Body of pancreas (tissue), 4 donors: Measurements from ENCODE around the gene CAMK1D. TPM values are rescaled to one million over a fixed set of nuclear protein-coding genes. Genes with fewer than 3 reads are reported as not detected.

ENCODE experiments used
- ATAC-seq: fragments of 150-250 bp; one replicate; pipeline ENCODE4 v1.9.1; 2016
- DNase-seq, 4 donors: peaks; one replicate each; pipeline ENCODE4 v3.0.0-alpha.2; 2019
- H3K27ac ChIP-seq, 4 donors: fragments of 200-600 bp; sonication (generic); 1 replicate in 3 of 4; 2 replicates in 1 of 4; pipeline versions ENCODE4 v1.5.1 to v1.6.1; 2016 to 2019; ENCODE audit warnings: mild to moderate bottlenecking in 1 of 4, mixed read lengths in 1 of 4, moderate library complexity in 1 of 4
- H3K27me3 ChIP-seq, 2 donors: fragments of 200-600 bp; sonication (generic); one replicate each; pipeline ENCODE4 v1.6.0; 2016; ENCODE audit warnings: mild to moderate bottlenecking in 1 of 2
- H3K36me3 ChIP-seq, 2 donors: fragments of 200-600 bp; sonication (generic); replicated peaks in 1 of 2; 2 replicates each; pipeline ENCODE4 v1.5.1; 2016; ENCODE audit warnings: low read depth in 2 of 2; ENCODE audit not compliant: insufficient read depth in 1 of 2
- H3K4me1 ChIP-seq: fragments of 200-600 bp; sonication (generic); one replicate; pipeline ENCODE4 v1.6.0; 2016
- H3K4me3 ChIP-seq, 2 donors: fragments of 200-600 bp; sonication (generic); 1 replicate in 1 of 2; 2 replicates in 1 of 2; pipeline ENCODE4 v1.5.1; 2016 to 2019
- H3K9me3 ChIP-seq, 3 donors: fragments of 200-600 bp; sonication (generic); 1 replicate in 2 of 3; 2 replicates in 1 of 3; pipeline ENCODE4 v1.5.1; 2016
- CTCF ChIP-seq, 7 experiments: fragments of 450-650 bp in 4 of 7; fragments of 200-600 bp in 3 of 7; sonication (generic) in 3 of 7; IDR thresholded peaks; one replicate each; pipeline ENCODE4 v1.5.1; 2016 to 2019; ENCODE audit warnings: antibody characterized with exemption in 7 of 7
- POLR2A ChIP-seq, 3 donors: fragments of 450-650 bp; IDR thresholded peaks; one replicate each; pipeline ENCODE4 v1.6.1; 2016; ENCODE audit warnings: antibody characterized with exemption in 3 of 3, mild to moderate bottlenecking in 2 of 3
- WGBS, 2 donors: methylation state at CpG; one replicate each; pipeline ENCODE4 v1.1.5; 2017; 5-methylcytosine and 5-hydroxymethylcytosine counted together
- intact Hi-C: fragments of 100-400 bp; cut with DNase I; formaldehyde crosslinking; loops from one replicate; pipeline ENCODE4 v1.15.1; 2023
- total RNA-seq, 2 donors: library from RNA; depleted of rRNA; stranded (reverse); fragments of >200 nt; gene quantifications; one replicate each; pipeline ENCODE4 v1.1.0, GENCODE V29; 2016

The CAMK1D gene
- total RNA-seq, 2 donors from 2014 or later = 12.5 to 14.2 TPM

GRCh38 chr10:12644380-12645144 is 295.2 kb downstream of the CAMK1D start:
- 90 to 91% methylated on average over 4 of the region's 4 CpGs for WGBS, 2 donors
- no peak for DNase-seq
- Histone ChIP-seq H3K27ac (no peak overlapping the region), H3K4me1 (no peaks in the 10 kb centered on the region), H3K36me3 (no peaks in the 10 kb centered on the region), H3K27me3 (no peaks in the 10 kb centered on the region), H3K4me3 (no peak overlapping the region), H3K9me3 (no peaks in the 10 kb centered on the region)
- intact Hi-C loops = no loop called here
- TF ChIP-seq CTCF (IDR thresholded peaks at IDR 0.05) = no peak
- TF ChIP-seq POLR2A (IDR thresholded peaks at IDR 0.05) = no peak
- ATAC-seq = no peak

GRCh38 chr10:12645449-12645848 is 296.1 kb downstream of the CAMK1D start:
- no peaks in the 10 kb centered on the region for H3K9me3 ChIP-seq
- no peak for TF ChIP-seq CTCF (IDR thresholded peaks at IDR 0.05)
- TF ChIP-seq POLR2A (IDR thresholded peaks at IDR 0.05) = no peak
- no peaks in the 10 kb centered on the region for H3K27me3 ChIP-seq
- H3K4me1 ChIP-seq = no peaks in the 10 kb centered on the region
- H3K4me3 ChIP-seq = no peak overlapping the region
- DNase-seq (no peak), ATAC-seq (no peak)
- H3K27ac ChIP-seq = no peak overlapping the region
- no peaks in the 10 kb centered on the region for H3K36me3 ChIP-seq
- intact Hi-C loops = no loop called here
- WGBS, 2 donors = 93 to 94% methylated on average over 11 of the region's 11 CpGs

- no peak overlapping the region for H3K4me3 ChIP-seq
- TF ChIP-seq CTCF (IDR thresholded peaks at IDR 0.05) = no peak
- TF ChIP-seq POLR2A (IDR thresholded peaks at IDR 0.05) = no peak
- H3K27me3 ChIP-seq = no peaks in the 10 kb centered on the region
- WGBS, 2 donors = 50 to 56% methylated on average over 9 of the region's 9 CpGs
- no peaks in the 10 kb centered on the region for H3K9me3 ChIP-seq
- no peaks in the 10 kb centered on the region for H3K36me3 ChIP-seq
- H3K27ac ChIP-seq = no peak overlapping the region
- no peak for ATAC-seq
- intact Hi-C loops = no loop called here
- DNase-seq = no peak
- H3K4me1 ChIP-seq = no peaks in the 10 kb centered on the region
These were observed 299.8 kb downstream of the CAMK1D start for GRCh38 chr10:12649012-12649584.

- no peaks in the 10 kb centered on the region for H3K36me3 ChIP-seq
- no peaks in the 10 kb centered on the region for H3K27me3 ChIP-seq
- TF ChIP-seq CTCF (IDR thresholded peaks at IDR 0.05) = no peak
- TF ChIP-seq POLR2A (IDR thresholded peaks at IDR 0.05) = no peak
- no peak overlapping the region for H3K27ac ChIP-seq
- ATAC-seq (no peak), DNase-seq (no peak)
- no peaks in the 10 kb centered on the region for H3K9me3 ChIP-seq
- H3K4me1 ChIP-seq = no peaks in the 10 kb centered on the region
- intact Hi-C loops = no loop called here
- H3K4me3 ChIP-seq = no peak overlapping the region
- 78 to 87% methylated on average over 8 of the region's 8 CpGs for WGBS, 2 donors
These were observed 300.8 kb downstream of the CAMK1D start for GRCh38 chr10:12650122-12650521.
